DND-41 (cell line): ENCODE results near the gene SLFN11.

Experiments
- ATAC-seq: fragments of 200-7000 bp; cut with Tn5 transposase; 3 replicates; pipeline ENCODE4 v1.9.1; 2021; ENCODE audit warnings: low read depth; ENCODE audit not compliant: insufficient read depth
- DNase-seq: peaks from one replicate; pipeline ENCODE4 v3.0.0-alpha.2; 2020
- H2AFZ ChIP-seq: 2 replicates; pipeline ENCODE4 v1.6.0; 2012; ENCODE audit warnings: low read depth, low read length
- H3K27ac ChIP-seq: 2 replicates; pipeline ENCODE4 v1.5.1; 2012; ENCODE audit warnings: low read length, inconsistent platforms
- H3K27me3 ChIP-seq: fragments of 200-600 bp; sonication (generic); 2 replicates; pipeline ENCODE4 v1.6.0; 2012; ENCODE audit warnings: low read length, mild to moderate bottlenecking, inconsistent platforms; ENCODE audit not compliant: insufficient read depth, poor library complexity
- H3K36me3 ChIP-seq: 2 replicates; pipeline ENCODE4 v1.5.1; 2012; ENCODE audit warnings: low read length, inconsistent platforms; ENCODE audit not compliant: insufficient read depth
- H3K4me1 ChIP-seq: 2 replicates; pipeline ENCODE4 v1.5.1; 2012; ENCODE audit warnings: mild to moderate bottlenecking, low read length; ENCODE audit not compliant: insufficient read depth
- H3K4me2 ChIP-seq: 2 replicates; pipeline ENCODE4 v1.6.0; 2012; ENCODE audit warnings: mild to moderate bottlenecking, moderate library complexity, low read length, inconsistent platforms; ENCODE audit not compliant: insufficient read depth
- H3K4me3 ChIP-seq, 2 experiments: fragments of 200-600 bp in 1 of 2; shearing (Covaris generic) in 1 of 2; 2 replicates each; pipeline ENCODE4 v1.5.1; 2012 to 2016; ENCODE audit warnings: inconsistent platforms in 2 of 2, low read length in 2 of 2, mild to moderate bottlenecking in 2 of 2, low read depth in 1 of 2, moderate library complexity in 1 of 2
- H3K79me2 ChIP-seq: 2 replicates; pipeline ENCODE4 v1.6.0; 2012; ENCODE audit warnings: low read length, inconsistent platforms; ENCODE audit not compliant: insufficient read depth
- H3K9ac ChIP-seq: 2 replicates; pipeline ENCODE4 v1.6.0; 2012; ENCODE audit warnings: low read depth, mild to moderate bottlenecking, inconsistent platforms, low read length, moderate library complexity
- H3K9me3 ChIP-seq: 2 replicates; pipeline ENCODE4 v1.5.1; 2012; ENCODE audit warnings: low read length, moderate library complexity, mild to moderate bottlenecking, inconsistent platforms; ENCODE audit not compliant: insufficient read depth, severe bottlenecking
- H4K20me1 ChIP-seq: 2 replicates; pipeline ENCODE4 v1.6.0; 2012; ENCODE audit warnings: low read length; ENCODE audit not compliant: insufficient read depth
- EZH2 ChIP-seq: IDR thresholded peaks from 3 replicates; pipeline ENCODE4 v1.6.1; 2012; ENCODE audit warnings: borderline replicate concordance, low read depth, mild to moderate bottlenecking, moderate library complexity, low read length, inconsistent platforms; ENCODE audit not compliant: severe bottlenecking
- TF ChIP-seq, protein P1 (sequence below): IDR thresholded peaks from 2 replicates; pipeline ENCODE4 v1.5.1; 2012; ENCODE audit warnings: borderline replicate concordance, low read length, moderate library complexity, mild to moderate bottlenecking; ENCODE audit not compliant: poor library complexity, severe bottlenecking; ENCODE audit errors: extremely low read depth

SLFN11 gene

GRCh38 chr17:35344262-35344661, 29.2 kb downstream of the SLFN11 start:
- Histone ChIP-seq H3K9ac (no peak overlapping the region), H3K9me3 (peaks cover 7% of the 10 kb centered on the region), H3K27ac (no peak overlapping the region), H3K79me2 (no peaks in the 10 kb centered on the region), H3K4me1 (peaks cover 34% of the 10 kb centered on the region), H4K20me1 (peaks cover 4% of the 10 kb centered on the region; the same call in 1 of the 2 replicates), H3K36me3 (peaks cover 4% of the 10 kb centered on the region), H3K4me2 (no peak overlapping the region), H3K4me3 (no peak overlapping the region), H2AFZ (no peak overlapping the region), H3K27me3 (no peaks in the 10 kb centered on the region)
- DNase-seq (no peak), ATAC-seq (no peak)
- TF ChIP-seq EZH2 = no peak
- TF ChIP-seq, protein P1, sequence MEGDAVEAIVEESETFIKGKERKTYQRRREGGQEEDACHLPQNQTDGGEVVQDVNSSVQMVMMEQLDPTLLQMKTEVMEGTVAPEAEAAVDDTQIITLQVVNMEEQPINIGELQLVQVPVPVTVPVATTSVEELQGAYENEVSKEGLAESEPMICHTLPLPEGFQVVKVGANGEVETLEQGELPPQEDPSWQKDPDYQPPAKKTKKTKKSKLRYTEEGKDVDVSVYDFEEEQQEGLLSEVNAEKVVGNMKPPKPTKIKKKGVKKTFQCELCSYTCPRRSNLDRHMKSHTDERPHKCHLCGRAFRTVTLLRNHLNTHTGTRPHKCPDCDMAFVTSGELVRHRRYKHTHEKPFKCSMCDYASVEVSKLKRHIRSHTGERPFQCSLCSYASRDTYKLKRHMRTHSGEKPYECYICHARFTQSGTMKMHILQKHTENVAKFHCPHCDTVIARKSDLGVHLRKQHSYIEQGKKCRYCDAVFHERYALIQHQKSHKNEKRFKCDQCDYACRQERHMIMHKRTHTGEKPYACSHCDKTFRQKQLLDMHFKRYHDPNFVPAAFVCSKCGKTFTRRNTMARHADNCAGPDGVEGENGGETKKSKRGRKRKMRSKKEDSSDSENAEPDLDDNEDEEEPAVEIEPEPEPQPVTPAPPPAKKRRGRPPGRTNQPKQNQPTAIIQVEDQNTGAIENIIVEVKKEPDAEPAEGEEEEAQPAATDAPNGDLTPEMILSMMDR = no peak

DNA sequence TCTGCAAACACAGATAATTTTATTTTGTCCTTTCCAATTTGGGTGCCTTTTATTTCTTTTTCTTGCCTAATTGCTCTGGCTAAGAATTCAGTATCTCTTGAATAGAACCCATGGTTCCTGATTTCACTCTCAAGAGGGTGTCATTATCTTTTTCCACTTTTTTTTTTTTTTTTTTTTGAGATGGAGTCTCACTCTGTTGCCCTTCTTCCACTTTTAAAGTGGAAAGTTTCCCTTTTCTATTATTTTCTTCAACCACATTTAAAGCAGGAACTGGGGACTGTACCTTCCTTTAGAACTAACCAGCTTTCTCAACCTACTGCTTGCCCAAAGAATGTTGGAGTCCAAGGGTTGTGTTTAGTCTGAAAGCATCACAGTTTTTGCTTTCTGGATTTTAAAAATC, 31.1 kb downstream of the SLFN11 start:
- ATAC-seq (no peak), DNase-seq (no peak)
- Histone ChIP-seq H3K9ac (no peak overlapping the region), H3K79me2 (no peaks in the 10 kb centered on the region), H3K4me3 (no peak overlapping the region), H3K4me2 (no peak overlapping the region), H2AFZ (no peak overlapping the region), H3K27me3 (no peaks in the 10 kb centered on the region), H3K27ac (no peak overlapping the region), H3K4me1 (peaks cover 34% of the 10 kb centered on the region), H3K9me3 (peaks cover 7% of the 10 kb centered on the region), H3K36me3 (no peaks in the 10 kb centered on the region), H4K20me1 (no peaks in the 10 kb centered on the region)
- TF ChIP-seq, protein P1 = no peak
- TF ChIP-seq EZH2 = no peak

- Histone ChIP-seq H3K36me3 (no peaks in the 10 kb centered on the region), H3K4me3 (no peak overlapping the region), H3K27ac (no peak overlapping the region), H3K9me3 (peaks cover 7% of the 10 kb centered on the region), H2AFZ (no peak overlapping the region), H3K4me2 (no peak overlapping the region), H3K4me1 (peaks cover 29% of the 10 kb centered on the region), H4K20me1 (no peaks in the 10 kb centered on the region), H3K79me2 (no peaks in the 10 kb centered on the region), H3K27me3 (no peaks in the 10 kb centered on the region), H3K9ac (no peak overlapping the region)
- ATAC-seq (no peak), DNase-seq (no peak)
- TF ChIP-seq, protein P1 = no peak
- TF ChIP-seq EZH2 = no peak
Measured at GRCh38 chr17:35341411-35341992, 31.9 kb downstream of the SLFN11 start.
